ENCODE data around the gene REPIN1. TPM values are rescaled to one million over a fixed set of nuclear protein-coding genes. Genes with fewer than 3 reads are reported as not detected.

REPIN1 gene
- total RNA-seq, 4 donors from 2014 or later, result 66.8 to 143 (median 97.7) TPM

- TF ChIP-seq POLR2A (IDR thresholded peaks at IDR 0.05; ENCODE audit: low read depth) (no peak), EP300 (IDR thresholded peaks at IDR 0.05) (no peak), CTCF (IDR thresholded peaks at IDR 0.05) (no peak), POLR2AphosphoS5 (IDR thresholded peaks at IDR 0.05) (no peak)
- DNase-seq (ENCODE audit: extremely low spot score), result no peak
- no peaks in the 10 kb centered on the region for H3K9me3 ChIP-seq
- H3K36me3 ChIP-seq, result peaks cover 15 to 43% (median 31%) of the 10 kb centered on the region in 4 donors
- H3K4me3 ChIP-seq, result no peak overlapping the region
- WGBS, result 91% methylated on average over 16 of the region's 20 CpGs
- no peaks in the 10 kb centered on the region for H3K27me3 ChIP-seq
- H3K4me1 ChIP-seq, result peaks cover 0 to 22% (median 18%) of the 10 kb centered on the region in 4 donors
- intact Hi-C loops (cut with DNase I), result no loop called here
- H3K27ac ChIP-seq (replicated peaks in 1 of 4), result no peak overlapping the region
These were observed 27.8 kb downstream of the REPIN1 start for GRCh38 chr7:150396426-150396825.

GRCh38 chr7:150396851-150397260, 28.2 kb downstream of the REPIN1 start:
- WGBS, result 98% methylated on average over 30 of the region's 48 CpGs
- no peak for TF ChIP-seq EP300 (IDR thresholded peaks at IDR 0.05)
- no peak for TF ChIP-seq POLR2A (IDR thresholded peaks at IDR 0.05; ENCODE audit: low read depth)
- no peak for TF ChIP-seq POLR2AphosphoS5 (IDR thresholded peaks at IDR 0.05)
- TF ChIP-seq CTCF (IDR thresholded peaks at IDR 0.05), result no peak
- no peak for DNase-seq (ENCODE audit: extremely low spot score)
- Histone ChIP-seq H3K4me1 (peaks cover 0 to 19% (median 16%) of the 10 kb centered on the region in 4 donors), H3K9me3 (no peaks in the 10 kb centered on the region), H3K4me3 (no peak overlapping the region), H3K27ac (replicated peaks in 1 of 4) (no peak overlapping the region), H3K27me3 (no peaks in the 10 kb centered on the region), H3K36me3 (peaks cover 15 to 43% (median 31%) of the 10 kb centered on the region in 4 donors)
- intact Hi-C loops (cut with DNase I), result no loop called here

GRCh38 chr7:150397346-150398107, 28.9 kb downstream of the REPIN1 start:
- no peaks in the 10 kb centered on the region for H3K9me3 ChIP-seq
- TF ChIP-seq EP300 (IDR thresholded peaks at IDR 0.05), result no peak
- no peak for TF ChIP-seq POLR2A (IDR thresholded peaks at IDR 0.05; ENCODE audit: low read depth)
- no peak for TF ChIP-seq POLR2AphosphoS5 (IDR thresholded peaks at IDR 0.05)
- no peak for TF ChIP-seq CTCF (IDR thresholded peaks at IDR 0.05)
- DNase-seq (ENCODE audit: extremely low spot score), result no peak

GRCh38 chr7:150398108-150398964, 29.7 kb downstream of the REPIN1 start:
- no peak for TF ChIP-seq EP300 (IDR thresholded peaks at IDR 0.05)
- TF ChIP-seq POLR2A (IDR thresholded peaks at IDR 0.05; ENCODE audit: low read depth), result no peak
- TF ChIP-seq CTCF (IDR thresholded peaks at IDR 0.05), result no peak
- no peak for TF ChIP-seq POLR2AphosphoS5 (IDR thresholded peaks at IDR 0.05)
- intact Hi-C loops (cut with DNase I), result no loop called here
- peaks cover 0 to 17% (median 12%) of the 10 kb centered on the region in 4 donors for H3K4me1 ChIP-seq
- no peaks in the 10 kb centered on the region for H3K9me3 ChIP-seq
- no peak overlapping the region for H3K4me3 ChIP-seq
- H3K27me3 ChIP-seq, result no peaks in the 10 kb centered on the region
- H3K36me3 ChIP-seq, result peaks cover 15 to 43% (median 31%) of the 10 kb centered on the region in 4 donors
- H3K27ac ChIP-seq (replicated peaks in 1 of 4), result no peak overlapping the region
- 88% methylated on average over 25 of the region's 27 CpGs for WGBS
- no peak for DNase-seq (ENCODE audit: extremely low spot score)

More at GRCh38 chr7:150397346-150398107, 28.9 kb downstream of the REPIN1 start:
- Histone ChIP-seq H3K27me3 (no peaks in the 10 kb centered on the region), H3K36me3 (peaks cover 15 to 43% (median 31%) of the 10 kb centered on the region in 4 donors), H3K4me1 (peaks cover 0 to 13% (median 11%) of the 10 kb centered on the region in 4 donors), H3K4me3 (no peak overlapping the region), H3K27ac (replicated peaks in 1 of 4) (no peak overlapping the region)
- WGBS, result 93% methylated on average over 78 of the region's 91 CpGs
- intact Hi-C loops (cut with DNase I), result no loop called here
